Mucosa of descending colon (tissue), 3 donors: ENCODE measurements around the gene SKOR1. TPM values are rescaled to one million over a fixed set of nuclear protein-coding genes. Genes with fewer than 3 reads are reported as not detected.
A peak's percentile ranks its signal among the peaks of the same experiment; 100 is the strongest.

Experiments
- ATAC-seq: fragments of 200-7000 bp; cut with Tn5 transposase; one replicate; pipeline ENCODE4 v1.9.1; 2020; ENCODE audit warnings: mild to moderate bottlenecking, moderate library complexity
- DNase-seq, 3 donors: peaks; one replicate each; pipeline ENCODE4 v3.0.0-alpha.2; 2020
- H3K36me3 ChIP-seq: fragments of 200-600 bp; one replicate; pipeline ENCODE4 v1.8.0; 2021; ENCODE audit warnings: low read depth, mild to moderate bottlenecking
- H3K4me1 ChIP-seq: fragments of 200-600 bp; one replicate; pipeline ENCODE4 v1.8.0; 2021; ENCODE audit warnings: low read depth, mild to moderate bottlenecking
- H3K4me3 ChIP-seq: fragments of 200-600 bp; one replicate; pipeline ENCODE4 v1.8.0; 2021; ENCODE audit warnings: mild to moderate bottlenecking
- H3K9me3 ChIP-seq: fragments of 200-600 bp; one replicate; pipeline ENCODE4 v1.8.0; 2021; ENCODE audit warnings: mild to moderate bottlenecking
- CTCF ChIP-seq: fragments of 200-600 bp; IDR thresholded peaks from one replicate; pipeline ENCODE4 v1.8.0; 2022; ENCODE audit warnings: antibody characterized with exemption, mild to moderate bottlenecking
- intact Hi-C, 2 donors: fragments of 100-400 bp; cut with DNase I in 1 of 2; cut with micrococcal nuclease in 1 of 2; formaldehyde crosslinking; loops; one replicate each; pipeline versions ENCODE4 v1.11.0 to v1.11.1; 2022; cut with DNase I, micrococcal nuclease
- total RNA-seq, 3 donors: library from RNA; stranded (reverse); fragmentation: NEBNext Ultra II Directional in 2 of 3; extraction: Animal tissue kit (Norgen Biotek cat#: 25700) in 2 of 3; gene quantifications; one replicate each; pipeline versions ENCODE4 v1.2.1 to v1.2.4, GENCODE V29; 2021 to 2023
- donor health status: DM: no; HTN: no; CAD: no; lungs with moderate emphysema.
- donor health status: DM: no; HTN: no; CAD: no.
- donor health status: DM: no; HTN: yes; CAD: no.

Gene SKOR1
- total RNA-seq, 3 donors from 2014 or later: 0.34 to 0.63 (median 0.58) TPM

- ATAC-seq: peak; percentile 75
- Histone ChIP-seq H3K4me3 (no peak overlapping the region), H3K36me3 (no peaks in the 10 kb centered on the region), H3K9me3 (no peaks in the 10 kb centered on the region), H3K4me1 (peaks cover 6% of the 10 kb centered on the region)
- TF ChIP-seq CTCF: no peak
- peak in 2 of 3 donors; percentile 69 to 75 for DNase-seq
- intact Hi-C loops: no loop called here
These were observed 4.1 kb upstream of the SKOR1 start for GRCh38 chr15:67820992-67821783.

GRCh38 chr15:67821784-67822440 lies 3.4 kb upstream of the SKOR1 start:
- H3K36me3 ChIP-seq: no peaks in the 10 kb centered on the region
- H3K4me1 ChIP-seq: peaks cover 14% of the 10 kb centered on the region
- no peak for ATAC-seq
- DNase-seq: no peak
- no peak overlapping the region for H3K4me3 ChIP-seq
- no peaks in the 10 kb centered on the region for H3K9me3 ChIP-seq
- intact Hi-C loops: no loop called here
- TF ChIP-seq CTCF: no peak

- peak; percentile 9 for ATAC-seq
- H3K4me3 ChIP-seq: no peak overlapping the region
- H3K36me3 ChIP-seq: no peaks in the 10 kb centered on the region
- no peak for TF ChIP-seq CTCF
- intact Hi-C loops: no loop called here
- DNase-seq: peak in 1 of 3 donors; percentile 28
- no peaks in the 10 kb centered on the region for H3K9me3 ChIP-seq
- peaks cover 22% of the 10 kb centered on the region for H3K4me1 ChIP-seq
These were observed 2.6 kb upstream of the SKOR1 start for GRCh38 chr15:67822537-67823313.

GRCh38 chr15:67823314-67824196 lies 1.8 kb upstream of the SKOR1 start:
- TF ChIP-seq CTCF: no peak
- DNase-seq: peak in 1 of 3 donors; percentile 39
- no peaks in the 10 kb centered on the region for H3K9me3 ChIP-seq
- peaks cover 29% of the 10 kb centered on the region for H3K4me1 ChIP-seq
- no peaks in the 10 kb centered on the region for H3K36me3 ChIP-seq
- intact Hi-C loops: no loop called here
- no peak overlapping the region for H3K4me3 ChIP-seq
- ATAC-seq: no peak
